ENCODE results near the gene CARD11.

DNA sequence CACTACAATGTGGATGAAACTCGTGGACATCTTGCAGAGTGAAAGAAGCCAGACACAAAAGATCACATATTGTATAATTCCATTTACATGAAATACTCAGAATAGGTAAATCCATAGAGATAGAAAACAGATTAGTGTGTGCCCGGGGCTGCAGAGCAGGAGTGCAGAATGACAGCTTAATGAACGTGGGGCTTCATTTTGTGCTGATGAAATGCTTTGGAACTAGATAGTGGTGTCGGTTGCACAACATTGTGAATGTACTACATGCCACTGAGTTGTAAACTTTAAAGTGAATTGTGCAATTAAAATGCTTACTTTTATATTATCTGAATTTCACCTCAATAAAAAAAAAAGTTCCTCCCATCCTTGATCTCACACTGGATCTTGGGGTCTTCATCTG lies 31.8 kb upstream of the CARD11 start:
- TF ChIP-seq, protein P1, sequence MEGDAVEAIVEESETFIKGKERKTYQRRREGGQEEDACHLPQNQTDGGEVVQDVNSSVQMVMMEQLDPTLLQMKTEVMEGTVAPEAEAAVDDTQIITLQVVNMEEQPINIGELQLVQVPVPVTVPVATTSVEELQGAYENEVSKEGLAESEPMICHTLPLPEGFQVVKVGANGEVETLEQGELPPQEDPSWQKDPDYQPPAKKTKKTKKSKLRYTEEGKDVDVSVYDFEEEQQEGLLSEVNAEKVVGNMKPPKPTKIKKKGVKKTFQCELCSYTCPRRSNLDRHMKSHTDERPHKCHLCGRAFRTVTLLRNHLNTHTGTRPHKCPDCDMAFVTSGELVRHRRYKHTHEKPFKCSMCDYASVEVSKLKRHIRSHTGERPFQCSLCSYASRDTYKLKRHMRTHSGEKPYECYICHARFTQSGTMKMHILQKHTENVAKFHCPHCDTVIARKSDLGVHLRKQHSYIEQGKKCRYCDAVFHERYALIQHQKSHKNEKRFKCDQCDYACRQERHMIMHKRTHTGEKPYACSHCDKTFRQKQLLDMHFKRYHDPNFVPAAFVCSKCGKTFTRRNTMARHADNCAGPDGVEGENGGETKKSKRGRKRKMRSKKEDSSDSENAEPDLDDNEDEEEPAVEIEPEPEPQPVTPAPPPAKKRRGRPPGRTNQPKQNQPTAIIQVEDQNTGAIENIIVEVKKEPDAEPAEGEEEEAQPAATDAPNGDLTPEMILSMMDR (IDR thresholded peaks at IDR 0.05) = no peak
- TF ChIP-seq POLR2AphosphoS5 (IDR thresholded peaks at IDR 0.05) = no peak
